GM19455 (cell line): ENCODE results near the gene GRM4.
"Not testable (repeated sequence)": the region's sequence is repeated elsewhere in the genome, so short reads cannot be mapped to it uniquely, and the experiment has no call there.

Source experiments
- ATAC-seq: cut with Tn5 transposase; IDR thresholded peaks from one replicate; pipeline ENCODE4 v1.9.1; 2021; ENCODE audit not compliant: unreplicated experiment

The GRM4 gene

DNA sequence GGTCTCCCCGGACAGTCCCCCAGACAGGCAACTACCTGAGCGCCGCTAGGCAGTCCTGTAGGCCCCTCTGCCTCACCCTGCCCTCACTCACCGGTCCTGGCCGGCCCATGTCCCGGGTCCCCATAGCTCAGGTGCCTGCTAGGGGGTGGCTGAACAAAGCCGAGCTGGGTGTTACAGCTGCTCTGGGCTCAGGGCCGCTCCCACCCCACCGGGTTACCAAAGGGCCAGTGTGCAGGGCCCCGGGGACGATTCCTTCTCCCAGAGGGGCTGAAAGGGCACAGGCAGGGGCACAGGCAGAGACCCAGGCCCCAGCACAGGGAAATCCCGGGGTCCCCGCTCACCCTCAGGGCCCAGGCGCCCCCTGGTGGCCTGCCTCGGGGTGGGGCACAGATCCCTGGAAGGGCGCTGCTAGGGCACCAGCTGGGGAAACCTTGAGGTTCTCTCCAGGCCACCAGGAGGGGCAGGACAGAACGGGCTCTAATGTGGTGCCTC is 118.4 kb downstream of the GRM4 start:
- ATAC-seq, result no peak

DNA sequence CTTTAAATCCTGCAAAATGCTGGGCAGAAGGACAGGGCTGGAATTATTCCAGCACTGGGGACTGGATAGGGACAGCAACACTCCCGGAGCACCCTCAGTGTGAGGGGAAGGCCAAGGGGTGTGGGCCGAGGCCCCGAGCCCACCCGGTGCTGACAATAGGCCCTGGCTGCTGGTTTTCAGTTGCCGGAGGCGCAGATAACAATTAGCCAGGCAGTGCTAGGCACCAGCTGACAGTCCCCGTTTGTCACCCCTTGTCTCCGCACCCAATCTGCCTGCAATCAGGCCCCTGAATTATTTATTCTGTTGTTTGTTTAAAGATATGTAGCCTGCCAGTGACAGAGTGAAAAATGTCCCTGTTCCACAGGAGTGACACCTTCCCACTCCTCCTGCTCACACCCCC is 120.0 kb downstream of the GRM4 start:
- ATAC-seq, result no peak

DNA sequence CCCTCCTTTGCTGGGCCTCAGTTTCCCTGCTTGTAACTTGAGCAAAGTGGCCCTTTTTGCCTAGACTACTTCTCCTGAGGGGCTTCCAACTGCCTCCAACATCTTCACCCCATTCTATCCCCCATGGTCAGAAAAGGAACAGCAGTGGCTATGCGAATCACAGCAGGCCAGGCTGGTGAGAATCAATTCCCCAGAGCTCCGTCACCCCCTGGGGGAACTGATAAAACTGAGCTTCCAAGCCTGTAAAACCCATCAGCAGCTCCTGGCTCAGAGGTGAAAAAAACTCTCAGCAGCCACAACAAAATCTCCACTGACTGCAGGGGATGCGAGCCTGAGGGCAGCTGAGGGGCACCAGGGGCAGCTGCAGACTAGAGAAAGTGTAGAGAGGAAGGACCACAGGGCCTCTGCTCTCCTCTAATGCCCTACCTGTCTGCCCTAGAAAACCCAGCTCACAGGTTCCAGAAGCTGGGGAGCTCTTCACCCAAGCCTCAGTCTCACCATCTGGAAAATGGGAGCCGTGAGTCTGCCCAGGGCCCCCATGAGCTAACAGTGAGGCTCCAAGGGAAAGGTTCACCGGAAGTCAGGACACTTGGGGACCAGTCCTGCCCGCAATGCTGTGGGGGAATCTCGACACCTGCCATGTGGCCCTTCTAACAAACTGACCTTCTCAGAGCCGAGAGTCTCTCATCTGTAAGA is 120.6 kb downstream of the GRM4 start:
- no peak for ATAC-seq

DNA sequence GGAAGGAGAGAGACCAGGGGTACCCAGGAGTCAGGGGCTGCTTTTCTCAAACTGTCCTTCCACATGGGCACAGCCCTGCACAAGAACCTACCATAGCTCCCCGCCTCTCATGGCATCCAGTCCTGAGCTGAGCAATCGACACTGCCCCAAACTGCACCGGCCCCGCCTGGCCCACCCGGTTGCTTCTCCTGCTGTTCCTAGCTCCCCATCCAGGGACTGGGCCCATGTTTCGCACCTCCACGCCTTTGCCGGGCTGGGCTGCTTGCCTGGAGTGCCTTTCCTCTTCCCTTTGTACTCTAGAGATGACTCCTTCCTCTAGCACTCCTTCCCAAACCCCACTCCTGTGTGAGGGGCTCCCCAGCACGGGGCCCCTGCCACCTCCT is 123.0 kb downstream of the GRM4 start:
- no peak for ATAC-seq

DNA sequence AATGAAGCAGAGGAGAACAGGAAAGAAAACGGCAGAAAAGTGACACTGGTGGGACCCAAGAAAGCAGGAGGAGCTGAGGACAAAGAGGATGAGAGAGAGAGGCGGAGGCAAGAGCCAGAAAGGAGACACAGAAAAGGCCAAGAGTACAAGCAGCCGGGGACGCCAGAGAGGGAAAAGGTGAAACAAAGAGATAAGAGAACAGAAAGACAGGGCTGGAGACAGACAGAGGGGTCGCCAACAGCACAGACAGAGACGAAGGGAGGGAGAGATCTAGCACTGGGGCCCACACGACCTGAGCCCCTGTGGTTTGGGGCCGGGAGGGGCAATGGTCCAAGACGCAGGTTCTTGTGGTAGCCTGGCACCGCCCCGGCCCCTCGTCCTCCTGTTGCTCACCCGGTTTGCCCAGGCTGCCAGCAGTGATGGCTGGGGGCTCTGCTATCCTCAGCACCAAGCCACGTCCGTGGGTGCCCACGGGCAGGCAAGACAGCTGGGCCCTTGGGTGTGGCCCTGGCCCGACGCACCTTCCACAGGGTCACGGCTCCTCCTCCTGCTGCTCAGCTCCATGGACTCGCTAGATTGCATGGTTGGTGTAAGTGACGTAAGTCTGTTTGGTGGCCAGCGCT is 123.5 kb downstream of the GRM4 start:
- ATAC-seq, result no peak

DNA sequence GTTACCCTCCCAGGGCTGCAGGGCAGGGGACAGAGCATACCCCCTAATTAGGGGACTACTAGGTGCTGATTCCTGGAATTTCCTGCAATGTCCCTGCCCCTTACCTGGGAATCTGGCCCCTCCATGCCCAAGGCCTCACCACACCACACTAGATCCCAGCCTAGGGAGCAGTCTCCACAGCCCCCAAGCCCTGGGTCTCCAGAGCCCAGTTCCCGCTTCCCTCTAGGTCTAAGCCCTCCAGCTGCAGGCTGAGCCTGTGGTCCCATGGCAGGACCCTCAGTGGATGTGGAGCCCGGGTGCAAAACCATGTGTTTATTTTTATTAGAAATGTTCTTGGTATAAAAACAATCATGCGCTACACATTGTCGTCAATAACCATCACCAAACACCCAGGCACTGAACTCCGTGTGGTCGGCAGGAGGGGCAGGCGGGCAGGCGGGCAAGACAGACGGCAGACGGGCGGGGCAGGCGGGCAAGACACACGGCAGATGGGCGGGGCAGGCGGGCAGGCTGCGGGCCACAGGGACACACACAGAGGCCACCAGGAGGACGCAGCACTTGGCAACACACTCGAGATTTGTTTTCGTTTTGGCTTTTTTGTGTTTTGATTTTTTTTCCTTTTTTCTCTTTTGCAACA is 124.2 kb downstream of the GRM4 start:
- no peak for ATAC-seq

DNA sequence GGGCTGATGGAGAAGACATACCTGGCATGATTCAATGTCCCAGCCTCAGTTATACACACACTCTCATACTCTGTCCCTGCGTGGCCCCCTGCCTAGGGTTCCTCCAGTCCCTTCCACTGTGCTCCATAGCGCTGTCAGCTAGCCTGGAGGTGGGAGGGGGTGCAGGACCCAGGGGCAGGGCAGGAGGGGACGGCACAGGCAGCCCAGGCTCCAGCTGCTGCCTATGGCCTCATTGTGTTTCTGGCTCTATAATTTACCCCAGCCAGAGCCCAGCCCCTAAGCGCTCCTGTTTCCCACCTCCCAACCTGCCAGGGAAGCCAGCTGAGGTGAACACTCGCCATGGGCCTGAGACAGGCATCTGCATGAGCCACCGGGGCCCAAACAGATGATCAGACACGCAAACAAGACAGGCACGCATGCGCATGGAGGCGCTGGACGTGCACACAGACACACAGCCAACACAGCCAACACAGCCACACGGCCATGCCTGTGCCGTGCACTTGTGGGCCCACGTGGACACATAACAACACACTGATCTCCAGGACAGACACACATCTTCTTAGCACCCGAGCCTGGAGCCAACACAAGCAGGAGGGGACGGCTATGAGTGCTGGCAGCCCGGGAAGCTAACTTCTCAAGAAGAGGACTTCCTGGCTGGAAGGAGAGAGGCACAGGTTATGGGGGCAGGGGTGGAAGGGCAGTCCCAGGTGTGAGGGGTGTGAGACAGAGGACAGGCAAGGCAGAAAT is 124.9 kb downstream of the GRM4 start:
- no peak for ATAC-seq

DNA sequence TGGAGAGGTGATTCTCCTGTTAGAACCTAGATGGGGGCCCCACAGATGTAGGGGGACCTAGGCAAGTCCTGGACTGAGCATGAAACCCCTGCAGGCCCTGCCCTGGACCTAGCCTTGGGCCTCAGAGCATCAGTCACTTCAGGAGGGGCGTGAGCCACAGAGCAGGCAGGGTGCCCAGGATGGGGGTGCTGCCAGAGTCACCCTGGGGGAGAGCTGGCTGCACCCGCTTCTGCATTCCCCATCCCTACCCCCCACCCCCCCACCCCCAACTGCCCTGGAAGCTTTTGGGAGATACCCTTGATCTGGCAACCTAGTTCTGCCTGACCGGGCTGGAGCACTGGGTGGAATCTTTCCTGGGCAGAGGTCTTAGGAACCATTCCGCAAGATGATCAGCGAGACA is 125.6 kb downstream of the GRM4 start:
- no peak for ATAC-seq

DNA sequence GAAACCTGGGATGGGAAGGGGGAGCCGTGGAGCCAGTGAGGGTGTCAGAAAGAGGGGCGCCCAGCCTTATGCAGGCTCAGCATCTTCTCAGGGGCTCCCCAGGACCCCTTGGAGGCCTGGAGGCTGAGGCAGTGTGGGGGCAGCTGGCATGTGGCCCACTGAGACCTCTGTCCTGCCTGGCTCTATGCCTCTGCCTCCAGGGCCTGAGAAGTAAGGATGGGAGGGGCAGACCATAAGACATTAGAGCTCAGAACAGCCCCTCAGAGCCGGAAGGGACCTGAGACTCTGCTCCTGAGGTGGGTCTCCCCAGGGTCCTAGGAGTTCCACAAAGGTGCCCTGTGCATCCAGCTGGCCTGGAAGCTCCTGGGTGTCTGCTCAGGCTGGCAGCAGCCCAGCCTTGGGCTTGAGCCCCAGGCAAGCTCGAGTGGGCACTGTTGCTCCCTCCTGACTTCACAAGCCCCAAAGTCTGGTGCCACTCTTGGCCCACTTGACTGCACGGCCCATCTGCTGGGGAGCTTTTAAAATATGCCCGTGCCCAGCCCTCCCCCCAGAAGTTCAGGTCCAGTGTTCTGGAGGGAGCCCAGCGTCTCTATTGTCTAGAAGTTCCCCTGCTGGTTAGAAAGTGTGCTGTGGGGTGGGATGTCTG is 126.8 kb downstream of the GRM4 start:
- ATAC-seq, result no peak

DNA sequence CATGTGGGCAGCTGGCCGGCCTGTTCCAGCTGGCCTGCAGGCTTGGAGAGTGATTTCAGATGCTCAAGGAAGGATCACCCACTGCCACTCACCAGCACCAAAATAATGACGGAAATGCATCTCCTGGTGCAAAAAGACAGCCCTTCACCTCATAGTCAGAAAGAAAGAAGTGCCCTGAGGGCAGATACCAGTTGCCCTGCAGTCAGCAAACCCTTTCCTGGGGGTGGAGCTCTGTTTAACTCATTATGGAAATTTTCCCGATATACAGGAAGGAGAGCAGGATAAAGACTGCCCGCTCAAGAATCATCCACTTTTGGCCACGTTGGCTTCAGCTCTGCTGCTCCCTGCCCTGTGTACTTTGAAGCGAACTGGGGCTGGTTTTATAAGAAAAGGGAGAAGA is 127.9 kb downstream of the GRM4 start:
- ATAC-seq, result no peak

DNA sequence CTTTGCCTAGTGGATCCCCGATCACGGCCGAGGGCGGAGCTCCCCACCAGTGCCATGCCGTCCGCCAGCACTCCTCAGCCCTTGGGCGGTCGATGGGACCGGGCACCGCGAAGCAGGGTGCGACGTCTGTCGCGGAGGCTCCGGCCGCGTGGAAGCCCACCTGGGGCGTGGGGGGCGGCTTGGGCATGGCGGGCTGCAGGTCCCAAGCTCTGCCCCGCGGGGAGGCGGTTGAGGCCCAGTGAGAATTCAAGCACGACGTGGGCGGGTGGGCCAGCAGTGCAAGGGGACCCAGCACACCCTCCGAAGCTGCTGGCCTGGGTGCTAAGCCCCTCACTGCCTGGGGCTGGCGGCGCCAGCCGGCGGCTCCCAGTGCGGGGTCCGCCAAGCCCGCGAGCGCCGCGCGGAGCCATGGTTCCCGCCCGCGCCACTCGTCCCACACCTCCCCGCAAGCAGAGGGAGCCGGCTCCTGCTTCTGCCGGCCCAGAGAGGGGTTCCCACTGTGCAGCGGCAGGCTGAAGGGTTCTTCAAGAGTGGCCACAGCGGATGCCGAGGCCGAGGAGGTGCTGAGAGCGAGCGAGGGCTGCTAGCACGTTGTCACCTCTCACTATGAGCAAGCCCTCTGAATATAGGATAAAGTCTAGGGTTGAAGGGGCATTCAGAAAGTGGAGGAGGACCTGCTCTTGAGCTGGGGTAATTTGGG is 128.6 kb downstream of the GRM4 start:
- ATAC-seq, result no peak

DNA sequence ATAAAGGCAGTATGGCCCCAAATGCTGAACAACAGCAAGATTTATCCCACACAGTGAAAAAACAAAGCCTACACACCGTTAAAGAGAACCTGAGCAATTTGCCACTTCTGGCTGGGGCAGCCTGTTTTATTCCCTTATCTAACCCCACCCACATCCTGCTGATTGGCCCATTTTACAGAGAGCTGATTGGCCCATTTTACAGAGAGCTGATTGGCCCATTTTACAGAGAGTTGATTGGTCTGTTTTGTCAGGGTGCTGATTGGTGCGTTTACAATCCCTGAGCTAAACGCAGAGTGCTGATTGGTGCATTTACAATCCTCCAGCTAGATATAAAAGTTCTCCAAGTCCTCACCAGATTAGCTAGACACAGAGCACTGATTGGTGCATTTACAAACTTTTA is 129.3 kb downstream of the GRM4 start:
- not testable (repeated sequence) for ATAC-seq

DNA sequence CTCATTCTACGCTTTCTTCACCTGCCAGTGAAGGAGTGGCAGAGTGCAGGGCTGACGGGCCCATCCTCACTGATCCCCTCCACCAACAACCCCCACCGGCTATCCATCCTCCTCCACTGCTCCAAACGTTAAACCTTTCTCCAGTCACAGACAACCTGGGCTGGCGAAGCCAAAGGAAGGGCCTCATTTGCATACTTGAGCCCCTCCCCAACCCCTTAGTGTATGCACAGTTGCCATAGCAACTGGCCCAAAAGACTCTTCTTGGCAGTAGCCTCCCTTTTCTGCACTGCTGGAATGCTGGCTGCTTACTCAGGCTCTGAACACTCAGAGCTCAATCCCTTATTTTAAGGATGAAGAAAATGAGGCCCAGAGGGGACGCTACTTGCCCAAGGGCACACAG is 130.3 kb downstream of the GRM4 start:
- no peak for ATAC-seq

DNA sequence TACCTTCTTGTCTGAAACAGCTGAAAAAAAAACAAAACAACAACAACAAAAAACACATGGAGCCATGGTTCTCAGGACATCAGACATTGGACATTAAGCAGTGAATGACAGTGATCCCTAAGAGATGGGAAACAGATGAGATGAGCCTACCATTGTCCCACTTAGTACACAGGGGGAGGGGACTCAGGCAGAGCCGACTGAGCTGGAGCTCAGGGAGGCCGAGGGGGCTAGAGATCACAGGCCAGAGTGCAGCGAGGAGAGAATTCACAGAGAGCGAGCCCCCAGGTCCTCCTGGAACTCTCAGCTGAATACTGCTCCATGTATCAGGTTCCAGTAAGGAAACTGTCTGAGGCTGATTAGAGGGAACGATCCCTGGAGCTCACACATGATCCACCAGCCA is 134.6 kb downstream of the GRM4 start:
- no peak for ATAC-seq

DNA sequence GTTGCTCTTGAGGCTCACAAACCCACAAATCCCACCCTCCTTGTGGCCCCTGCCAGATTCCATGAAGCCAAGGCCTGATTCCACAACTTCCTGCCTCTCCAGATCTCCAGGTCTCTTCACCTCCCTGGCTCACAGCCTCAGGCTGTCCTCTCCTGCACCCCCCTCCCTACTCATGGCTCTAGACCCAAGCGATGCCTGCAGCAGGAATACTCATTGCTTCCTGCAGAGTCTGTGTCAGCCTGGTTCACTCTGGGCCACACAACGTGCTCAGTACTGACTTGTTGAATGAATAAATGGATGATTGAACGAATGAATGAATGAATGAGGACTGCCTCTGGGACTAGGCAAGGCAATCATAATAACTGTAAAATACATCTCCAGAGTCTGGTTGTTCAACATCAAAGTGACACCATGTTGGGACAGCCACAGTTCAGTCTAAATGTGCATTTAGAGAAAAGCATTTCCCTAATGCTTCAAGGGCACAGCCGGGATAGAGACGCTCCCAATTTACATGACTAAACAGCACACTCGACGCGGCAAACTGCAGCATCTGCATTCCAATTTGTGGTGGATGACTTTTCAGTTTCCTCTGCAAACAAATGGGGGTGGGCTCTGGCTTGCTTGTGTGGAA is 139.9 kb downstream of the GRM4 start:
- no peak for ATAC-seq

DNA sequence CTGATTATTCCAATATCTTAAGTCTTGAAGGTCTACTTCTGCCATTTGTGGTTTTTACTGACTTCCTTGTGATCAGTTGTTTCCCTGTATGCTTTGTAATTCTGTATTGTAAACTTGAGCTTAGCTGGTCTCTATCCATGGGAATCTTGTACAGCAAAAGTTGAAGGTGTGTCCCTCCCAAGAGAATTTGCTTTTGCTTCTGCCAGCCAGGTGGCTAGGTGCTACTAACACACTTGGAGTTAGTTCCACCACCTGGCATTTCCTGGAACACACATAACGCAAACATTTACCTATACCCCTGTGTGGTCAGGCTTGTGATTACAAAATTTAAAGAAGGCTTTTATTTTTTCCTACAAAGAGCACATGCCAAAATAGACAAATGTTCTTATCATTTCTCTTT is 141.2 kb downstream of the GRM4 start:
- no peak for ATAC-seq

DNA sequence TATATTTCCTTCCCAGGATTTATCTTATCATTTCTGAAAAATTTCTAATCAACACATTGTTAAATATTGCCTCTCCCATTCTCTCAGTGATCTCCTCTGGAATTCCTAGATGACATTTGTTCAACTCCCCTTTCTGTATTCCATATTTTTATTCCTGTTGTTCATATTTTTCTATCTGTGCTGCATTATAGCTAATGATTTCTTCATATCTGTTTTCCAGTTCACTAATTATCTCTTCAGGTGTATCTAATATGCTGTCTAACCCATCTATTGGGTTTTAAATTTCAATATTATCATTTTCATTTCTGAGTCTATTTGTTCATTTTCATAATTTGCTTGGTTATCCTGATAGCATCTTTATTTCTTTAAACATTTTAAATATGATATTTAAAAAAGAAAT is 141.9 kb downstream of the GRM4 start:
- no peak for ATAC-seq

DNA sequence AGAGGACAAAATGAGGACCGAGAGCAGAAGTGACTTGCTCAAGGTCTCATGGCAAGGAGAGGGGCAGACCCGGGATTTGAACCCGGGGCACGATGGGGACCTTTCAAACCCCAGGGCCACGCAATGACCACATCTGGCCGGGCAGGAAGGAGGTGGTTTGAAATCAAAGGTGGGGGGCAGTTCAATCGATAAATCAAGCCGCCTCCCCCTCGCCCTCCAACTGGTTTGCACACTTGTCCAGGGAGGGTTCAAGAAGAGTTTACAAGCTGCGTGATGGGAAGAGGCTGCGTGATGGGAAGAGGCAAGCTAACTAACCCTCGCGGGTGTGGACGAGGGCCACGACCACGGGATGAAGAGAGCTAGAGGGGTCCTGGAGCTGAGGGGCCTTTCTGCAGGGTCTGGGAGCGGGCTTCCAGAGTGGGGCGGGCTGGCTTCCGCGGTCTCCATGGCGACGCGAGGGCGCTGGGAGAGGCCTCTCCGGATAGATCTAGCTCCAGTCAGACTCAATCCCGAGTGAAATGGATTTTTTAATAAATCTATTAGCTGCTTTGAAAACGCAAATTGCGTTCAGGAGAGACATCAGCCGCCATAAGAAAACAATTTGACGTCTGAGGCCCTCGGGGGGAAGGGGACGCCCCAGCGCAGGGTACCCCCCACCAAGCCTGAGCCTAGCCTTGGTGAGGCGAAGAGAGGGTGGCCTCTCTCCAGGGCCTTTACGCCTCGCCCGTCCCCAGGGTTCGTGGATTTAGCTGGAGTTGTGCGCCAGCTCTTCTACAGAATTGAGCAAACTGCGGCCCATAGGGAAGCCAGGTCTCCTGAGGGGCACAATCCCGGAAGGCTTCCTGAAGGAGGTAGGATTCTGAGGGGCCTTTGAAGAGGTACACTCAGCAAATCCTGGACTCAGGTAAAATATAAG is 143.9 kb downstream of the GRM4 start:
- ATAC-seq, result no peak

DNA sequence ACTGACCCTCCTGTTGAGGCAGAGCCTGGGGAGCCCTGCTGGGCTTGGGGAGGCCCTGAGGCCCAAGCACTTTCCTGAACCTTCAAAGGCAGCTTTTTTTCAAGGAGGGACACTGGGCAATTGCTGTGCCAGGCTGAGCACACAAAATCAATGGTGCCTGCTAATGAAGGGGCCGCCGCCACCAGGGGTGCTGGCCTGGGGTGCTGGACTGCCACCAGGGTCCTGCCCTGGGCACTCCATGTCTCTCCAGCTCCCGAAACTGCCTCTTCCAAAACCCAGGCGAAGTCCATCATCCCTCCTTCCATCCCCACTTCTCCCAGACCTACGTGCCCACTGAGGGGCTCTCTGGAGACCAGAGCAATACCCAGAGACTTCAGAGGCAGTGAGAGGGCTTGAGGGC is 145.6 kb downstream of the GRM4 start:
- ATAC-seq, result no peak
